HG03354 (cell line): Measurements from ENCODE around the gene ARHGAP33.

ENCODE experiments used
- ATAC-seq: cut with Tn5 transposase; IDR thresholded peaks from one replicate; pipeline ENCODE4 v1.9.1; 2021; ENCODE audit warnings: mild to moderate bottlenecking; ENCODE audit not compliant: unreplicated experiment, poor library complexity, severe bottlenecking

The ARHGAP33 gene

GRCh38 chr19:35738887-35739229 lies 36.5 kb upstream of the ARHGAP33 start:
- no peak for ATAC-seq

GRCh38 chr19:35739275-35740107 lies 35.9 kb upstream of the ARHGAP33 start:
- ATAC-seq = no peak

GRCh38 chr19:35740108-35740422 lies 35.3 kb upstream of the ARHGAP33 start:
- ATAC-seq = peak; percentile 24

GRCh38 chr19:35740423-35741202 lies 34.8 kb upstream of the ARHGAP33 start:
- ATAC-seq = peak; percentile 67

GRCh38 chr19:35741203-35741515 lies 34.2 kb upstream of the ARHGAP33 start:
- ATAC-seq = no peak

- ATAC-seq = no peak
These were observed 33.1 kb upstream of the ARHGAP33 start, which contains the start of gene IGFLR1 for GRCh38 chr19:35742121-35742724. Gene IGFLR1 (minus strand): TSS chr19:35742452. CDS start chr19:35741180, 1,272 bp downstream.

- no peak for ATAC-seq
These were observed 31.5 kb upstream of the ARHGAP33 start for GRCh38 chr19:35743640-35744429.

- ATAC-seq = peak; percentile 40
These were observed 30.7 kb upstream of the ARHGAP33 start for GRCh38 chr19:35744430-35745327.

GRCh38 chr19:35745328-35746086 lies 29.9 kb upstream of the ARHGAP33 start, which contains the start of the genes PSENEN and U2AF1L4:
Gene PSENEN (plus strand): TSS chr19:35745651. CDS start chr19:35745931, 280 bp downstream.
Gene U2AF1L4 (minus strand): TSS chr19:35745418. CDS start chr19:35745391, 27 bp downstream.
- ATAC-seq = peak; percentile 52

GRCh38 chr19:35746087-35746462 lies 29.3 kb upstream of the ARHGAP33 start:
- ATAC-seq = no peak

- ATAC-seq = no peak
These were observed 28.8 kb upstream of the ARHGAP33 start for GRCh38 chr19:35746531-35746930.

- peak; percentile 70 for ATAC-seq
These were observed 27.0 kb upstream of the ARHGAP33 start, which contains the start of gene LIN37 for GRCh38 chr19:35748106-35749020. Gene LIN37 (plus strand): TSS chr19:35748576. CDS start chr19:35748725, 149 bp downstream.

- no peak for ATAC-seq
These were observed 25.2 kb upstream of the ARHGAP33 start for GRCh38 chr19:35750167-35750566.

GRCh38 chr19:35751839-35752745 lies 23.3 kb upstream of the ARHGAP33 start:
- ATAC-seq = no peak

- ATAC-seq = no peak
These were observed 22.5 kb upstream of the ARHGAP33 start for GRCh38 chr19:35752746-35753350.
